HG02798 (cell line): ENCODE data around the gene COTL1.

Experiments used
- ATAC-seq: cut with Tn5 transposase; IDR thresholded peaks from one replicate; pipeline ENCODE4 v1.9.1; 2021; ENCODE audit warnings: mild to moderate bottlenecking; ENCODE audit not compliant: unreplicated experiment, poor library complexity

COTL1 gene

DNA sequence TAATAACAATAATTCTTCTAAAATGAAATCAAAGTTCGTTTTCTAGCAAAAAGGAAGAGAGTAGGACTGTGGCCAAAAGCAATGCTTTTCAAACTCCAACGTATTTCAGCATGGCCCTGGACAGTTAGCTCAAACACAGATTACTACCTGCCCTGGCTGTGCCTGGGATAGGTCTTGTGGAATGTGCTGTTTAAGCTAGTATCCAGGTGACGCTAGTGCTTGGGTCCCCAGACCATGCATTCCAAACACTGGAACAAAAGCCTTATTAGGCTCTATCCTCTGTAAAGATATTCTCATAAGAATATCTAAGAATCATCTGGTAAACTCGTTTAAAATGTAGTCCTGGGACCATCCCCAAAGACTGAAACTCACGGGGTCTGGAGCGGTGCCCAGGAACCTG, 60.8 kb downstream of the COTL1 start:
- ATAC-seq, result no peak

DNA sequence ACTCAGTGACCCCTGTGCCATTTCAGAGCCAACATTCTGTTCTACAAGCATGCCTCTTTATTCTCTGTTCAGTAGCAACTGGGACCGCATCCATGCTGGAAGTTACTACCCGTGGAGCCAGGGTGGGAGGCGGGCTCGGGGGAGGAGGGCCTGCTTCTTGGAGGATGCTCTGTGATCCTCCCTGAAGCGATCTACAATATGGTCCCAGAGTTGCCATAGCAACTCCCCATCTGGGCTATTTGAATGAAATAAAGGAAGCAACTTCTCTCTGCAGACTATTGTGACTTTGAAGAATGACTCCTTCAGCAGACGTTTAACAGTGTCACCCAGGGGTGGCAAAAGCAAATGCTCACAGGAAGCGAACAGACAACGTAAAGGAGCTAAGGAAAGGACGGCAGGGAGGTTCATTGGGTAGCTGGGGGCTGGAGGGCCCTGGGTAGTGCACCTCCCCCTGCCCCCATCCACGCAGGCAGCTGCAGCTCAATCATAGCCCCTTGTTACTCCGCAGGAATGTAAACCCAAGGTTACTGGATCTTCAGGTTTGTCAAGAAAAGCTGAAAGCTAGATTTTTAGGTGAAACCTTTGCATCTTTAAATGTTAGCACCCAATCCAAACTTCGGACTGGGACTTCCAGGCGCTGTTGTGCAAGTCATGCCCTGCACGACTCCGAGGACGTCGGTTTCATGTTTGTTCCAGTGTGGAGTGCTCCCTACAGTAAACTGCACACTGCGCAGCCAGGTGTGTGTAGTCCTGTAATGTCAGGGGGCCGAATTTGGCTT, 62.3 kb downstream of the COTL1 start:
- ATAC-seq, result no peak

DNA sequence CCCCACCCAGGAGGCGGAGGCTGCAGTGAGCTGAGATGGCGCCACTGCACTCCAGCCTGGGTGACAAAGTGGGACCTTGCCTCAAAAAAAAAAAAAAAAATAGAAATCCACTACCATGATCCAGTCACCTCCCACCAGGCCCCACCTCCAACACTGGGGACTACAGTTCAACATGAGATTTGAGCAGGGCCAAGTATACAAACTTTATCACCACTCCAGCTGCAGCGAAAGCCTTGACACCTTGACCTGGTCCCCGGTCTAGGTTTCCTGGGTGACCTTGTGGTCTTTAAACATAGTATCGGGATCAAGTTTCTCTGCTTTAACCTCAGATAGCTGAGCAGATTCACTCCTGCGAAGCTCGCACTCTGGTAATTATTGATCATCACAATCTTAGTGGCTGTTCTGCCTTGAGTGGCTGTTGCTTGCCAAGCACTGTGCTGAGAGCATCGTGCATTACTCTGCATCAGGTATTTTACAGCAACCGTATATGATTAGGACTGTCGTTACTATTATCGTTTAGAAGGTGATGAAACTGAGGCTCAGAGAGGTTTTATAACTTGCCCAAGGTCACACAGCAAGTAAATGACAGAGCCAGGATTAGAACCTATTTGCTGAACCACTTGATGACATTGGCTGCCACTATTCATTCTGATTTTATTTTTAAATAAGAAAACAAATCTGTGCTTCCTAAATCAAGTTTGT, 63.1 kb downstream of the COTL1 start:
- ATAC-seq, result no peak

DNA sequence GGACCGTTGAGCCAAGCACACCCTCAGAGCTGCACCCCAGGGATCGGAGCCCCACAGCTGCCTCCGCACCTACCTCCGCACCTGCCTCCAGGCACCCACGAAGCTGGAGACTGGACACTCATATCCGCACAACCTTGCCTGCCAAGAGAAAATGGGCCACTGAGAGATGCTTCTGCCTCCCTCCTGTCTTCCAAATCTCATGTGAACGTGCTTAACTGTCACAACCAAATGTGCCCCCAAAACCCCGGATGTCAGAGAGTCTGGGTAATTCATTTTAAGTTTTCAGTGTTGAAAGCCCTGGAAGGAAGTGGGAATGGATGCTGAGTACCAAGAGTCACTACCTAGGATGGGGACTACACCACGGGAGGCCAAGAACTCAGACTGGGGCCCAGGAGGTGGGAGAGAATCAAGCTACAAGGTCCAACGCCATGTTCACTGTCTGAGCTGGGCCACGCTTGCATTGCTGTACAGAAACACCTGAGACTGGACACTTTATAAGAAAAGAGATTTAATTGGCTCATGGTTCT, 63.9 kb downstream of the COTL1 start:
- ATAC-seq, result no peak

DNA sequence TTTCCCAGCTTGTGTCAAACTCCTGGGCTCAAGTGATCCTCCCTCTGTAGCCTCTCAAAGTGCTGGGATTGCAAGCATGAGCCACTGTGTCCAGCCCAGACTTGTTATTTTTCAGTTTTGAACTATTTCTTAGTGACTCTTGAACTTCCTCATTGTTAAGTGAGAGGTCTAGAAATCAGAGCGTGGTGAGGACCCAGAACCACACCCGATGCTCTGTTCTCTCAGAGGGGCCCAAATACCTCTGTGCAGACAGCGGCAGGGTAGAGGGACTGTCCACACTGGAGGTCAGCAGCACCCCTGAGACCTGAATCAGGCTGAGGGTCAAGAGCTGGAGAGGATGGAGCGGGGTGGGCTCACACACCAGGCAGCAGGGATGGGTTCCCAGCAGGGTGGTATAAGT, 65.7 kb downstream of the COTL1 start:
- ATAC-seq, result no peak

DNA sequence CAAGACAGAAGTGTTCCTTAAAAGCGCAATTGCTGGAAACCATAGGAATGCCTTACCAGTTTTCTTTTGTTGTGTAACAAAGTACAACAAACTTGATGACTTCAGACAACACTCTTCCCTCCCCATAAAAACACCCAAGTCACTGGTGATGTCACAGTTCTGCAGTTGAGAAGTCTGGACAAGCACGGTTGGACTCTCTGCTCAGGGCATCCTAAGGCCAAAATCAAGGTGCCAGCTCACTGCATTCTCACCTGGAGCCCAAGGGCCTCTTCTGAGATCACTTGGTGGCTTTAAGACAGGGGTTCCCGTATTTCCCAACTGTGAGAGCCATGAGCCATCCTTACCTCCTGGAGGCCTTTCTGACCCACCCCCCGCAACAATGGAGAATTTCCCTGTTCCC, 67.8 kb downstream of the COTL1 start:
- ATAC-seq, result no peak

DNA sequence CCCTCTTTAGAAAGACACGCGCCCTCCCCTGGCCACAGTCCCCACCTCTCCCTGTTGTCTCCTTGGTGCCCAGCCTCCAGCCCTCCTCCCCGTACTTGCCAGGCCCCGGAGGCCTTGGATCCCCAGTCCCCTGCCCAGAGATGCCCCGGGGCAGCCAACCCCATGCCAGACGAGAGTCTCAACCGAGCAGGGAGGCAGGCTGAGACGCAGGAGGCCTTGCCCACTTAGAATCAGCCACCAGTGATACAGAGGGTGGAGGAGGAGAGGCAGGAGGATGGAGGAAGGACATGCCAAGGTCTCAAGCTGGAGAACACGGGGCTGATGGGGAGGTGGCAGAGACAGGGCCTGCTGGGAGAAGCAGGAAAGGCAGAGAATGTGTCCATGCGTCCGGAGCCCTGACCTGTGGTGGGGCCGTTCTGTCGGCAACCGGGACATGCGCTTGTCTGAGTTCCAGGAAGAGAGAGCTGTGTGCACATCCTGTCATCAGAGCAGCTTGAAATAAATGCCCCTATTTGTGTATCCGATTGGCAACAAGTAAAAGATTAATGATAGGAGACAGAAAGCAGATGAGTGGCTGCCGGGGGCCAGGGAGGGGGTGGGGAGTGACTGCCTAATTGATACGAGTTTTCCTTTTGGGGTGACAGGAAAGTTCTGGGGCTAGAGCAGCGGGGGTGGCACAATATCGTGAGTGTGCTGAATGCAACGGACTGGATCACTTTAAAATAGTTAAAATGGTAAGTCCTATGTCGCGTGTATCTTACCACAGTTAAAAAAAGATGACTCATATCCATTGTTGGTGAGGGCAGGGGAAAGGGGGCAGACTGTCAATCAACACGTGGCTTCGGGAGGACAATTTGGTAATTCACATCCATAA, 68.7 kb downstream of the COTL1 start:
- ATAC-seq, result no peak

DNA sequence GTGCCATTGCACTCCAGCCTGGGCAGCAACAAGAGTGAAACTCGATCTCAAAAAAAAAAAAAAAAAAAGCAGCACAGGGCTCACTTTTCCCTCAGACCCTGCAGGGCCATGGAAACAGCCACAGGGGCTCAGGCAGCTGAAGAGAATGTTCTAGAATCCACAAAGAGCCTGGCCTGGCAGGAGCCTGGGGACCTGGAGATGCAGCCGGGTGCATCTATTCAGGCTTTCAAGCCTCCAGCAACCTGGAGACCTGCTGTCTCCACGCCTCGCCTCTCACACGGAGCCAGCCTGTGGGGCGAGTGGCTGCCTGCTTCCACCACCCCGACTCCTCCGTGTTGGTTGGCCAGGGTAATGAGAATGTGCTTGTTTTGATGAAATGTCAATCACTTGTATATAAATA, 69.4 kb downstream of the COTL1 start:
- ATAC-seq, result no peak

DNA sequence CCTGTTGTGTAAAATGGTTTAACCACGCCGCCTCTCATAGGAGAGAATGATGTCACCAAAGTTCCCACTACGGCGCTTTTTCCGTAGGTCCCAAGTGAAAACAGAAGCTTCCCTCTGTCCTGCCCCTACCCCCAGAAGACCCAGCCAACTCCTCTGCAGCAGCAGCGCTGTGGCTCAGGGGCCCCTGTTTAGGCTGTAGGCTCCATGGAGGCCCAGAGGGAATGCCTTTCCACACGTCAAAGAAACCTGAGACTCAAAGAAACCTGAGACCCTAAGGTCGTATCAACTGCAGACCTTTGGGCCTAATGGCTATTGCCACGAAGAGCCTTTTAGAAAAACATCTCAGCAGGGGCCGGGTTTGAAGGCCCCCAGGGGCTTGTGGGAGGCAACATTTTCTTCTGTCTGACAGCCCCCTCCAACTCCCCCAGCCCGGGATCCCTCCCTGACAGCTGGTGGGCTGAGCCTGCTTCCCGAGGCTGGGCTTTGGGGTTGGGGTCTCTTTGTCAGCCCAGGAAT, 70.3 kb downstream of the COTL1 start:
- no peak for ATAC-seq

DNA sequence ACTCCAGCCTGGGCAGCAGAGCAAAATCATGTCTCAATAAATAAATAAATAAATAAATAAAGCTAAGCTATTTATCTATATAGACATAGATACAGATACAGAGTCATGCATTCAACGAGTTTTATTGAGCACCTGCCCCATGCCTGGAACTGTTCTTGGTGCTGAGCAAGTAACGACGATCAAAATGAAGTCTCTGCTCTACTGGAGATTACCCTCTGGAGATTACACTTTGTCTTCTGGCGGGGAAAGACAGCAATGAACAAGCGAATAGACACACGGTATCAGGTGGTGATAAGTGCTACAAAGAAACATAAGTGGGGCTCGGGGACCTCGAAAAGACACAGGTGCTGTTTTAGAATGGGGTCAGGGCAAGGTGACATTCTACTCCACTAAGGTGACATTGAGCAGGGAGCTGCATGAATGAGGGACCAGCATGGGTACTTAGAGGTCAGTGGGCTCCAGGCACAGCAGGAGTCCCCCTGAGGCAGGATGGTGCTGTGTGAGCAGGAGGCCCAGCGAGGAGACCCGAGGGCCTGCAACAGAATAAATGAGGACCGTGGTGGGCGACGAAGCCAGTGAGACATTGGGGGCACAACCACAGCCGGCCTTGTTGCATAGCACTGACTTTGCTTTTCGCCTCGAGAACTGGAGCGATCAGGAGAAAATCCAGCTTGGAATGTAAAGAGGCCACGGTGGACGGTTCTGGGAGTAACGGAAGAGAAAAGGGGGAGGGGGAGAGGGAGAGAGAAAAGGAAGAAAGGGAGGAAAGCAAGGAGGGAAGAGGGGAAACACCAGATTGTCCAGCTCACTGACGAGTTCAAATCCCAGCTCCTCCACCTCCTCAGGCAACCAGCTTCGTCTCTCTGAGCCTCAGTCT, 71.0 kb downstream of the COTL1 start:
- no peak for ATAC-seq

DNA sequence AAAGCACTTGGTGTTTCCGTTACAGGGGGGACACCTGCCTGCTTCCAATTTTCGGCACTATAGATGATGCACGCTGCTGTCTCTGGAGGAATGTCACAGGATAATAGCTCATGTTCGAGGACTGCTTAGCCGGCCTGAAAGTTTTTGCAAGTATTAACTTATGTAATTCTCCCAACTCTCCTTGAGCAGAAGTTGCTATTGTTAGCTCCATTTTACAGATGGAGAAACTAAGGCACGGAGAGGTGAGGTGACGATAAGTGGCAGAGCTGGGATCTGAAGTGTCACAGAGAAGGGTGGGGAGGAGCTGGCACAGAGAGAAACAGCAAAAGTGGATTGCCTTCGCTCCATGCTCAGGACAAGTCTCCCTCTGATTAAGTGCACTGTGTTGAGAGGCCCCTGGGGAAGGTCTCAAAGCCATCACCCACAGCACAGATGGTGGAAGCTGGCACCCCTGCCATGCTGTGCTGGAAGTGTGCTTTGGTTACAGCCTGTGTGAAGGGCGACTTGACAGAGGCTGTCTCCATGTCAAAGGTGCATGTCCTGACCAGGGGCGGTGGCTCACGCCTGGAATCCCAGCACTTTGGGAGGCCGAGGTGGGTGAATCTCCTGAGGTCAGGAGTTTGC, 72.7 kb downstream of the COTL1 start:
- no peak for ATAC-seq

DNA sequence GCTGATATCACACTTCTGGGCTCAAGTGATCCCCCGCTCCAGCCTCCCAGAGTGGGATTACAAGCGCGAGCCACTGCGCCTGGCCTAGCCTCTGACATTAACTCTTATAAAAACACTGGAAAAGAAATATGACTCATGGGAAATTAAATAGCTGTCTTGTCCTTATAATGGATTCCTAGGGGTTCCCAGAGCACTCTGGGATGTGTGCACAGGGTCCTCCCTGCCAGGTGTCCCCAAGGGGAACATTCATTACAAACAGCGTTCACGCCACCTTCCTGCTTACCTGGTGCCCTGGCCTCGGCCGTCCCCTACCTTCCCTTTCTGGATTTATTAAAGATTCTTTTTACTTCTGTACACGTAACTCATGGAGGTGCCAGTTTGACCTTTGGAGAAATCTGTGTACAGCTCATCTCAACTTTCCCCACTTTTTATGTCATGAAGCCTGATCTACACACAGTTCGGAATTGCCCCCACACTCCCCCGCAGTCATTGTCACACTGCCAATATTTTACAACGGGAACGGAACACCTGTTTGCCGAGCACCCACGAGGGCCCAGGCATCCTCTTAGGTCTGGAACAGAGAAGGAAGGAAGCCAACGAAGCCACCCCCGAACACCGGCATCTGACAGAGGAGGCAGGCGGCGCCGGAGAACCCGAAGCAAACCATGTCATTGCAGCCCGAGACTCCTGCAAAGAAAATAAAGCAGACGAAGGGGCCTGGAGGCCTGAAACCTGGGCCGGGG, 73.7 kb downstream of the COTL1 start:
- ATAC-seq, result no peak

DNA sequence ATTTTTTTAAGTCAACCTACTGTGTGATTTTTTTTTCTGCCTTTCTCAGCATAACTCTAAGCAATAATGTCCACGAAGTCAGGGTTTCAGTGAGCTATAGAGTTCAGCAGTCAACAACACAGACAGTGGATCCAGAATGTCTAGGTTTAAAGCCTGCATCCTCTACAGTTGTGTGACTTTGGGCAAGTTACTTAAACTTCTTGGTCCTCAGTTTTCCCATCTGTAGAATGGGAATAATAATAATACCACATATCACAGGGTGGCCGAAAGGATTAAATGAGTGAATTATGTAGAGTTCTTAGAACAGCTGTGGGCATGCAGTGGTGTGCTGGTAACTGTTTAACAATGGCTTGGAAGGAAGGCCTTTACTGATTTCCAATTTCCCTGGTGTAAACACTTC, 74.6 kb downstream of the COTL1 start:
- ATAC-seq, result no peak

DNA sequence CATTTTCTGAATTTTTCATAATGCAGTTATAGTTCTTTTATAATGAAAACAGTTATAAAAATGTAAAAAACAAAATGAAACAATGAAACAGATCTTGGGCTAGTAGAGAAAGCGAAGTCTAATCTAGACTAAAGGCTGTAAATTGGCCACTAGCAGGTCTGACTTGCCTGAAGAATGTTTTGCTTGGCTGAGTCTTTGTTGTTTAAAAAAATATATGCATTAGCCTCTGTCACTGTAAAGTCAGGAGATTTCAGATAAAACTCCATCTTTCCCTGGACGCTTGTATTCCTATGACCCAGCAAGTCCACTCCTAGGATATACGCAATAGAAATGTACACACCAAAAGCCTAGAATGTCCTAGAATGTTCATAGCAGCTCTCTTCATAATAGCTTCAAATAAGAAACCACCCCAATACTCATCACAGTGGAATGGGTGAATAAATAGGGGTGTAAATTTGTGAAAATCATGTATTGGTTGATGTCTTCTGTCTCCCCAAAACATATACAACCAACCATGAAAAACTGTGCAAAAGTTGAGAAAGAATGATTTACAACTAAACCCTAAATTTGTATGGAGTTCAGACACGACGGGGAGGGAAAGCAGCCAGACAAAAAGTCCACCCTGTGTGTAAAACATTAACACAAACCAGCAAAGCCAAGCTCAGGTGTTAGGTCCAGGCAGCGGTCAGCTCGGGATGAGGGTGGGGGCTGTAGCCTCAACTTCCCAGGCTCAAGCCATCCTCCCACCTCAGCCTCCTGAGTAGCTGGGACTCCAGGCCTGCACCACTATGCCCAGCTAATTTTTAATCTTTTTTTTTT, 75.7 kb downstream of the COTL1 start:
- ATAC-seq, result no peak

DNA sequence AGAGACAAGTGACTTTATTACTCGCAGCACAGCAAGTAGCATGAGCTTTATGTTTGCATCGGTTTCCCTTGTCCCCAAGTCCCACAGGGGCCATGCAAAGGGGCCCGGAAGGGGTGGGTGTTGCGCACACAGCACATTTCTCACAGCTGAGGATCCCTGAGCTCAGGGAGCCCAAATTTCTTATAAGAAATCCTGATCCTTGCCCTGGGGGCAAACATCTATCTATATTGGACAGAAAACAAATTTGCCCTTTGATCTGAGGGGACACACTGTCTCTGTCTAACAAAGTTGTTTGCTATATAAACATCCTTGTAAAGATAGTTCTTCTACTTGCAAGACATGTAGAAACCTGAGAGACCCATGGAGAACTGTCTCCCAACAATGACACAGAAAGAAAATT, 77.7 kb downstream of the COTL1 start:
- no peak for ATAC-seq

DNA sequence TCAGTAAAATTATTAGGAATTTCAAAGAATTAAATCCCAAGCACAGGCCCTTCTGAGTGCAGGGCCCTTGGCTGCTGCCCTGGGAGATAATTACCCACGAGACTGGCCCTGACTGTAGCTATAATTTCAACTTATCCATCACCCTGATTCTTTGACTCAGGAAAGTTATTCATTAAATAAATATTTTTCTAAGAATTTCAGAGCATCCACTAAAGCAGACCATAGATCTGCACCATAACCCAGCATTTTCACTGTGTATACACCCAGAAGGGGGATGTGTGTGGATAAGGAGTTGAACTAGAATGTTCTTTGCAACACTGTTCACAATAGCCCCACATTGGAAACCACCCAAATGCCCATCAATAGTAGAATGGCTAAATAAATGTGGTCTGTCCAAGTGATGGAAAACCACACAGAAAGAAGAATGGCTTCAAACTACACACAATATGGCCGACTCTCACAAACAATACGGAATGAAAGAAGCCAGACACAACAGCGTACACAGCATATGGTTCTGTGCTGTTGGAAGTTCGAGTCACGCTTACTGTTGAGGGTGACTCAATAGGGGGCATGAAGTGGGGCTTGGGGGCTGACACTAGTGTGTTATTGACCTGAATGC, 79.5 kb downstream of the COTL1 start:
- no peak for ATAC-seq

DNA sequence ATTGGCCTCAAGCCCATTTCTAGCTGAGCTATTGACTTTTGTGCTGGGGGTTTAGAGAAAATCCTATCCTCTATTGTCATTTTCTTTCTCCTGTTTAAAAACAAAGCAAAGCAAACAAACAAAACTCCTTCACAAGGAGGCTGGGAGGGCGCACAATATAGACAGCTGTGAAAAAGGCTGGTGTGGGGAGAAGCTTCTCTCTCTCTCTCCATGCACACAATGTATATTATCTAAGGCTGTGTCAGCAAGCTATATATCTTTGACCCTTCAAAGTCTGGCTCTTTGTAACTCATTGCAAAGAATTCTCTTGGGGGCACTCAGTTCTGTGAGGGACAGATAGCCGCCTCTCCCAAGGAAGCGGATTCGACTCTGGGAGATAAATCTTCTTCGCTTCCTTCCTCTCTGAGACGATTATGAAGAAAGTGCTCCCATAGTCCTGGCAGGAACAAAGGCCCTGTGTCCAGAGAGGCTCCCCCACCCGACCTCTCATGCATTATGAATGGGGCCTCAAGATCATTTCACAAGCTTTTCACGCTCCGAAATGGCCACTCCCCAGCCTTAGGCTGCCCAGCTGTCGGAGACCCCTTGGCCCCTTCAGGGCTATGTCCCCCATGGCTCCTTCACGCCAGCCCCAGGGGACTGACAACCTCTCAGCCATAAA, 80.3 kb downstream of the COTL1 start:
- ATAC-seq, result no peak
